ENCODE results near the gene EIF4B. TPM values are rescaled to one million over a fixed set of nuclear protein-coding genes. Genes with fewer than 3 reads are reported as not detected.

The EIF4B gene, protein sequence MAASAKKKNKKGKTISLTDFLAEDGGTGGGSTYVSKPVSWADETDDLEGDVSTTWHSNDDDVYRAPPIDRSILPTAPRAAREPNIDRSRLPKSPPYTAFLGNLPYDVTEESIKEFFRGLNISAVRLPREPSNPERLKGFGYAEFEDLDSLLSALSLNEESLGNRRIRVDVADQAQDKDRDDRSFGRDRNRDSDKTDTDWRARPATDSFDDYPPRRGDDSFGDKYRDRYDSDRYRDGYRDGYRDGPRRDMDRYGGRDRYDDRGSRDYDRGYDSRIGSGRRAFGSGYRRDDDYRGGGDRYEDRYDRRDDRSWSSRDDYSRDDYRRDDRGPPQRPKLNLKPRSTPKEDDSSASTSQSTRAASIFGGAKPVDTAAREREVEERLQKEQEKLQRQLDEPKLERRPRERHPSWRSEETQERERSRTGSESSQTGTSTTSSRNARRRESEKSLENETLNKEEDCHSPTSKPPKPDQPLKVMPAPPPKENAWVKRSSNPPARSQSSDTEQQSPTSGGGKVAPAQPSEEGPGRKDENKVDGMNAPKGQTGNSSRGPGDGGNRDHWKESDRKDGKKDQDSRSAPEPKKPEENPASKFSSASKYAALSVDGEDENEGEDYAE
- 445 and 452 TPM in 2 replicates for total RNA-seq (2022)
- percentile 98 among the genes with signal in this experiment for Bru-seq, nascent RNA
- percentile 98 among the genes with signal in this experiment for BruChase-seq, experiment 1, labeled RNA remaining after a 2-hour chase
- percentile 99 among the genes with signal in this experiment for BruChase-seq, experiment 2, labeled RNA remaining after a 6-hour chase
- long read RNA-seq, full-length matches to known transcripts = 68 of 161 reads
- long read RNA-seq, partial matches to known transcripts = 76 of 161 reads
- long read RNA-seq, other reads (novel, unspliced or antisense) = 17 of 161 reads

DNA sequence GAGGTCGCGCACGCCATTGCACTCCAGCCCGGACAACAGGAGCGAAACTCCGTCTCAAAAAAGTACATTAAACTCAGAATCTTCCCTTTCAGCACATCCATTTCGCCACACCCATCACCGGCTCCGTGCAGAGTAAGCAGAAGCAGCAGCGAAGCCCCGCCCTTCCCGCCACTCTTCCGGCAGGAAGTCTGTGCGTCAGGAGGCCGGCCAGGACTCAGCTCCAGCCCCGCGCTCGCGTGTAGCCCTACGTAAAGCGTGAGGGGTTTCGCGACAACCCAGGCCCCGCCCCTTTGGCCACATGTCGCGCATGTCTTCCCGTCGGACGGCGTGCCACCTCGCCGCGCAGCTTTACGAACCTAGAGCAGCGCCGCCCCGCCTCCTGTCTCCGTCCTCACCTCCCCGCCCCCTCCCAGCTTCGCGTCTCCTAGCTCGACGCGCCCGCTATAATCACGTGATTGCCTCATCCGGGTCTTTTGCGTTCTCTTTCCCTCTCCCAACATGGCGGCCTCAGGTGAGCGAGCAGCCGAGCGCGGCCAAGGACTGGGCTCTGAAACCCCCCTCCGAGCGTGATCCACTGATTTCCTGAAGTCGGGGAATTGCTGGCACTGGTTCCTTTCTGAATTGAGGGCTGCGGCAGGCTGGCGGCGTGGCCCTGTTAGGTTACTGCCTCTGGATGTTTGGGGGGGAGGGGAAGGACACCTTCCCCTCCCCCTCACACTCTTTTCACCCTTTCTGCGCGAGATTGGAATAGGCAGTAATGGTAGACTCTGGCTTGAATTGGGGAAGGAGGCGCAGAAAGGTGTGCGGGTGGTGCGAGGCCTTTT is at the start of gene EIF4B:
EIF4B (plus strand) TSS at position 471 of the 824 bp plus-strand sequence; CDS start at position 499, 28 bp downstream.
- peak; percentile 99 to 100 for DNase-seq
- CTCF ChIA-PET = interaction anchor here (0.5 to 1.3 kb wide), 14 partner anchors 14 to 984 kb away, joined by 3 to 20 read pairs (median 5); partner anchors contain the start of genes CSAD, SP1 and ZNF740
- Histone ChIP-seq H3K9me3 (no peaks in the 10 kb centered on the region), H3K27me3 (replicated peaks; ENCODE audit: control insufficient read depth, insufficient read depth, low read length) (no peaks in the 10 kb centered on the region), H3K4me3 (ENCODE audit: low read depth, low read length) (peak within 1 kb of the TSS; percentile 98), H3K4me1 (peaks cover 44% of the 10 kb centered on the region), H3K36me3 (ENCODE audit: control insufficient read depth, insufficient read depth, low read length) (peaks cover 2% of the 10 kb centered on the region; the same call in 1 of the 2 replicates)
- POLR2A ChIA-PET = interaction anchor here (0.6 to 2.2 kb wide), 24 partner anchors 11 to 175 kb away, joined by 3 to 29 read pairs (median 4); partner anchors contain the start of genes CSAD, KRT18, KRT8 and SOAT2
- Mint-ChIP-seq H3K9me3 (ENCODE audit: unreplicated experiment) (no peaks in the 10 kb centered on the region), H3K36me3 (ENCODE audit: insufficient read depth, unreplicated experiment) (peaks cover 63% of the 10 kb centered on the region), H3K4me1 (ENCODE audit: low read depth, unreplicated experiment) (peaks cover 24% of the 10 kb centered on the region), H3K4me3 (ENCODE audit: unreplicated experiment) (peak within 1 kb of the TSS; percentile 97), H3K27me3 (ENCODE audit: insufficient read depth, unreplicated experiment) (no peaks in the 10 kb centered on the region), H3K27ac (ENCODE audit: unreplicated experiment) (peak within 1 kb of the TSS; percentile 99)
- intact Hi-C loops (cut with micrococcal nuclease; ENCODE audit: unreplicated experiment) = no loop called here
- TF ChIP-seq, protein P1, sequence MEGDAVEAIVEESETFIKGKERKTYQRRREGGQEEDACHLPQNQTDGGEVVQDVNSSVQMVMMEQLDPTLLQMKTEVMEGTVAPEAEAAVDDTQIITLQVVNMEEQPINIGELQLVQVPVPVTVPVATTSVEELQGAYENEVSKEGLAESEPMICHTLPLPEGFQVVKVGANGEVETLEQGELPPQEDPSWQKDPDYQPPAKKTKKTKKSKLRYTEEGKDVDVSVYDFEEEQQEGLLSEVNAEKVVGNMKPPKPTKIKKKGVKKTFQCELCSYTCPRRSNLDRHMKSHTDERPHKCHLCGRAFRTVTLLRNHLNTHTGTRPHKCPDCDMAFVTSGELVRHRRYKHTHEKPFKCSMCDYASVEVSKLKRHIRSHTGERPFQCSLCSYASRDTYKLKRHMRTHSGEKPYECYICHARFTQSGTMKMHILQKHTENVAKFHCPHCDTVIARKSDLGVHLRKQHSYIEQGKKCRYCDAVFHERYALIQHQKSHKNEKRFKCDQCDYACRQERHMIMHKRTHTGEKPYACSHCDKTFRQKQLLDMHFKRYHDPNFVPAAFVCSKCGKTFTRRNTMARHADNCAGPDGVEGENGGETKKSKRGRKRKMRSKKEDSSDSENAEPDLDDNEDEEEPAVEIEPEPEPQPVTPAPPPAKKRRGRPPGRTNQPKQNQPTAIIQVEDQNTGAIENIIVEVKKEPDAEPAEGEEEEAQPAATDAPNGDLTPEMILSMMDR (IDR thresholded peaks at IDR 0.05; ENCODE audit: insufficient read depth in 1 of 2, low read depth in 1 of 2, low read length in 1 of 2, severe bottlenecking in 1 of 2, unreplicated experiment in 1 of 2) = no peak
- BruUV-seq (replicated peaks) = no TSS peak

DNA sequence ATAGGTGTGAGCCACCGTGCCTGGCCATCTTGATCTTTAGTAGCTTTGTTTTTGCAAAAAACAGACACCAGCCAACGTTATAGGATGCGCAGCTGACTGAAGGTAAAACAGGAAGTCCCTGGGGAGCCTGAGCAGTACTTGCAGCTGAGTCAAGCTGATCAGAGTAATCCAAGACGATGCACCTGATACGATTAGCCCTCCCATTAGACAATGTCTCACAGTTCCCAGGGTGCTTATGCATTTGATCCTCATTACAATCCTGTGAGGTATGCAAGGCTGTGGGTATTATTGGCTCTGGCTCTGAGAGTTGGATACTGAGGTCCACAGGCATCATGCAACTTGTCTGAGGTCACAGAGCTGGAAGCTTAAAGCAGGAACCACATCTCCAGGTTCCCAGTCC is 49.3 kb upstream of the EIF4B start:
- no peaks in the 10 kb centered on the region for H3K9me3 ChIP-seq
- Mint-ChIP-seq H3K4me1 (ENCODE audit: low read depth, unreplicated experiment) (peaks cover 27% of the 10 kb centered on the region), H3K9me3 (ENCODE audit: unreplicated experiment) (no peaks in the 10 kb centered on the region), H3K27ac (ENCODE audit: unreplicated experiment) (no peak overlapping the region), H3K27me3 (ENCODE audit: insufficient read depth, unreplicated experiment) (no peaks in the 10 kb centered on the region), H3K4me3 (ENCODE audit: unreplicated experiment) (no peak overlapping the region), H3K36me3 (ENCODE audit: insufficient read depth, unreplicated experiment) (peaks cover 61% of the 10 kb centered on the region)
- peaks cover 8% of the 10 kb centered on the region for H3K36me3 ChIP-seq (ENCODE audit: control insufficient read depth, insufficient read depth, low read length)
- no peak overlapping the region for H3K4me3 ChIP-seq (ENCODE audit: low read depth, low read length)
- ChIA-PET CTCF (interaction anchor here (0.9 to 2.0 kb wide), 2 partner anchors 52 to 72 kb away, joined by 3 to 8 read pairs; partner anchors contain the start of gene KRT8), POLR2A (interaction anchor here (1.0 to 2.2 kb wide), 7 partner anchors 11 to 61 kb away, joined by 3 to 13 read pairs (median 4); partner anchors contain the start of gene KRT8)
- no peaks in the 10 kb centered on the region for H3K27me3 ChIP-seq (replicated peaks; ENCODE audit: control insufficient read depth, insufficient read depth, low read length)
- peaks cover 18% of the 10 kb centered on the region for H3K4me1 ChIP-seq
- TF ChIP-seq, protein P1 (IDR thresholded peaks at IDR 0.05; ENCODE audit: insufficient read depth in 1 of 2, low read depth in 1 of 2, low read length in 1 of 2, severe bottlenecking in 1 of 2, unreplicated experiment in 1 of 2) = no peak
- intact Hi-C loops (cut with micrococcal nuclease; ENCODE audit: unreplicated experiment) = no loop called here
- no peak for DNase-seq
- BruUV-seq (replicated peaks) = no TSS peak
